Hematopoietic multipotent progenitor cell (in vitro differentiated cells): ENCODE measurements around the gene FAM83G. TPM values are rescaled to one million over a fixed set of nuclear protein-coding genes. Genes with fewer than 3 reads are reported as not detected.

Experiments used
- DNase-seq, 3 donors: peaks; one replicate each; pipeline ENCODE4 v3.0.0-alpha.2; 2011 to 2015; ENCODE audit warnings: low read depth in 2 of 3, low spot score in 2 of 3
- total RNA-seq: library from RNA; depleted of rRNA; stranded (reverse); fragments of >200 nt; gene quantifications from one replicate; pipeline ENCODE4 v1.2.3, GENCODE V29; 2012

FAM83G gene
- total RNA-seq, 1 donor: 12.1 TPM

- DNase-seq: no peak
Observed at GRCh38 chr17:18991531-18992315, 12.8 kb downstream of the FAM83G start.

GRCh38 chr17:18990331-18990730, 14.2 kb downstream of the FAM83G start:
- no peak for DNase-seq

GRCh38 chr17:18988546-18989173, 15.9 kb downstream of the FAM83G start:
- no peak for DNase-seq

- DNase-seq: no peak
Observed at GRCh38 chr17:18987862-18988545, 16.6 kb downstream of the FAM83G start.

GRCh38 chr17:18987230-18987610, 17.3 kb downstream of the FAM83G start:
- DNase-seq: no peak

GRCh38 chr17:18986541-18987229, 17.9 kb downstream of the FAM83G start:
- no peak for DNase-seq

GRCh38 chr17:18985475-18985874, 19.1 kb downstream of the FAM83G start:
- no peak for DNase-seq

- no peak for DNase-seq
Observed at GRCh38 chr17:18984273-18985114, 20.1 kb downstream of the FAM83G start.

- no peak for DNase-seq
Observed at GRCh38 chr17:18981642-18982424, 22.7 kb downstream of the FAM83G start.

- DNase-seq: no peak
Observed at GRCh38 chr17:18981335-18981641, 23.3 kb downstream of the FAM83G start.

GRCh38 chr17:18980682-18981334, 23.8 kb downstream of the FAM83G start:
- no peak for DNase-seq

GRCh38 chr17:18978655-18979054, 25.9 kb downstream of the FAM83G start:
- DNase-seq: no peak

- DNase-seq: no peak
Observed at GRCh38 chr17:18978050-18978449, 26.5 kb downstream of the FAM83G start.

GRCh38 chr17:18977646-18978045, 26.9 kb downstream of the FAM83G start:
- DNase-seq: no peak

GRCh38 chr17:18977021-18977420, 27.5 kb downstream of the FAM83G start:
- DNase-seq: no peak

- DNase-seq: no peak
Observed at GRCh38 chr17:18976201-18976600, 28.4 kb downstream of the FAM83G start.

- DNase-seq: no peak
Observed at GRCh38 chr17:18975597-18975996, 29.0 kb downstream of the FAM83G start.

- no peak for DNase-seq
Observed at GRCh38 chr17:18974407-18975149, 30.0 kb downstream of the FAM83G start.
